GM23248 (cell line): ENCODE results near the gene AGPAT2. TPM values are rescaled to one million over a fixed set of nuclear protein-coding genes. Genes with fewer than 3 reads are reported as not detected.

Source experiments
- DNase-seq: peaks from one replicate; pipeline ENCODE4 v3.0.0-alpha.2; 2015
- H2AFZ ChIP-seq: fragments of 200-600 bp; sonication (generic); 2 replicates; pipeline ENCODE4 v1.6.1; 2016; ENCODE audit warnings: antibody characterized with exemption
- H3F3A ChIP-seq: fragments of 200-600 bp; sonication (generic); 2 replicates; pipeline ENCODE4 v1.6.1; 2016; ENCODE audit warnings: mild to moderate bottlenecking, antibody characterized with exemption, mixed run types; ENCODE audit not compliant: insufficient read depth
- H3K27ac ChIP-seq: fragments of 200-600 bp; sonication (generic); 2 replicates; pipeline ENCODE4 v1.5.1; 2016; ENCODE audit warnings: mild to moderate bottlenecking
- H3K27me3 ChIP-seq: fragments of 200-600 bp; sonication (generic); replicated peaks from 2 replicates; pipeline ENCODE4 v1.6.1; 2016; ENCODE audit warnings: mild to moderate bottlenecking; ENCODE audit not compliant: insufficient read depth
- H3K36me3 ChIP-seq: fragments of 200-600 bp; sonication (generic); 2 replicates; pipeline ENCODE4 v1.6.1; 2016; ENCODE audit warnings: low read depth, mild to moderate bottlenecking
- H3K4me1 ChIP-seq: fragments of 200-600 bp; sonication (generic); 2 replicates; pipeline ENCODE4 v1.6.1; 2016; ENCODE audit warnings: mild to moderate bottlenecking; ENCODE audit not compliant: insufficient read depth
- H3K4me2 ChIP-seq: fragments of 200-600 bp; sonication (generic); one replicate; pipeline ENCODE4 v1.6.1; 2016; ENCODE audit warnings: mild to moderate bottlenecking; ENCODE audit not compliant: unreplicated experiment
- H3K4me3 ChIP-seq: fragments of 200-600 bp; sonication (generic); 2 replicates; pipeline ENCODE4 v1.5.1; 2016; ENCODE audit warnings: mild to moderate bottlenecking
- H3K79me2 ChIP-seq: fragments of 200-600 bp; sonication (generic); 2 replicates; pipeline ENCODE4 v1.6.1; 2016; ENCODE audit warnings: mild to moderate bottlenecking; ENCODE audit not compliant: insufficient read depth
- H3K9ac ChIP-seq: fragments of 200-600 bp; sonication (generic); 2 replicates; pipeline ENCODE4 v1.6.1; 2016; ENCODE audit warnings: mild to moderate bottlenecking
- H3K9me2 ChIP-seq: fragments of 200-600 bp; sonication (generic); 2 replicates; pipeline ENCODE4 v1.6.1; 2016; ENCODE audit warnings: mixed run types, mild to moderate bottlenecking, moderate library complexity; ENCODE audit not compliant: insufficient read depth
- H3K9me3 ChIP-seq: fragments of 200-600 bp; sonication (generic); one replicate; pipeline ENCODE4 v1.6.1; 2017; ENCODE audit warnings: low read depth
- H4K20me1 ChIP-seq: fragments of 200-600 bp; sonication (generic); 2 replicates; pipeline ENCODE4 v1.6.0; 2016; ENCODE audit not compliant: insufficient read depth
- EZH2 ChIP-seq: fragments of 200-600 bp; sonication (generic); IDR thresholded peaks from 2 replicates; pipeline ENCODE4 v1.6.1; 2018; ENCODE audit warnings: antibody characterized with exemption, mild to moderate bottlenecking; ENCODE audit not compliant: insufficient read depth, poor library complexity, severe bottlenecking
- EZH2phosphoT487 ChIP-seq: fragments of 200-600 bp; sonication (generic); IDR thresholded peaks from 2 replicates; pipeline ENCODE4 v1.6.1; 2018; ENCODE audit warnings: antibody characterized with exemption, moderate library complexity, mild to moderate bottlenecking, low read depth; ENCODE audit not compliant: insufficient read depth
- WGBS, 2 experiments: methylation state at CpG; one replicate each; pipeline ENCODE4 v1.1.6; 2015 to 2017; ENCODE audit warnings: low lambda C conversion rate in 2 of 2, low coverage in 1 of 2; ENCODE audit errors: missing lambda C conversion rate in 2 of 2; 5-methylcytosine and 5-hydroxymethylcytosine counted together
- in situ Hi-C: fragments of 300-500 bp; cut with MboI; formaldehyde crosslinking; loops from 2 replicates; pipeline ENCODE4 v1.15.0; 2020
- polyA plus RNA-seq: library from polyadenylated mRNA; unstranded; fragments of >200 nt; fragmentation: Nextera tagmentation; extraction: Ambion mirVana; gene quantifications from 2 replicates; pipeline ENCODE4 v1.2.1, GENCODE V29; 2016
- total RNA-seq: library from RNA; depleted of rRNA; stranded (reverse); fragments of >200 nt; shearing (Covaris generic); gene quantifications from 2 replicates; pipeline ENCODE4 v1.2.3, GENCODE V29; 2014

The AGPAT2 gene
- total and polyA plus RNA-seq, 2 experiments from 2014 or later = 58.3 to 68.7 TPM

DNA sequence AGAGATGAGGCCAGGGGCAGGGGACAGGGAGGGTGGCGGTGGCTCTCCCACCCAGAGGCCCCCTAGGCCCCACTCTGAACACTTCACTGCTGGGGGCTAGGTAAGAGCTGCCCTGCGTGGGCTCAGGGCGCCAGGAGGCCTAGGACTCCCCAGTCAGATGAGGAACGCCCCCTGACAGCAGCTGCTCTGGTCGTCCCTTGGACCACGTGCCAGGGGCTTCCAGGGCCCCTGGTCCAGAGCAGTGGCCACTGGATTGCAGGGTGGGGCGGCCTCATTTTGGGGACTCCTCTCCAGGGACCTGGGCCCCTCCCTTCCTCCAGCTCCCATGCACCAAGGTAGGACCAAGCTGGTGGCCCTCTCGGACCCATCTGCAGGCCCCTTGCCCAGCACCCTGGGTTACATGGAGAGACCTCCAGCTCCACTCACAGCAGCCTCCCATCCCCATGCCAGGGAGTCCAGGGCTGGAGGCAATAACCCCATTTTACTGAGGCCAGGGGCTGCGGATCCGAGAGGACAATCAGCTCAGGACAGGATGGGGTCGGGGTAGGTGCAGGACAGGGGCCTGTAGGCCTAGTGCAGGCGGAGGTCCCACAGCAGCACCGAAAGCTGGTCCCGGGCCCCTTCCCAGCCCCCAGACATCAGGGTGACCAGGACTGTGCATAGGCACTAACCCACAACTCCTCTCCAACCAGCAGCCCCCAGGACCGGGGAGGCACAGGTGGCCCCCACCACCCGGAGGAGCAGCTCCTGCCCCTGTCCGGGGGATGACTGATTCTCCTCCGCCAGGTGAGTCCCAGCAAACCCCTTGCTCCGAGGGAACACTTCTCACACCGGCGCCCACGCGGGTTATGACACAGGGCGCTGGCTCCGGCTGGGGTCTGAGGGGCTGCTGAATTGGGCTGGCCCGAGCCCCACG is 23.0 kb downstream of the AGPAT2 start:
- no peaks in the 10 kb centered on the region for H3K36me3 ChIP-seq
- TF ChIP-seq EZH2phosphoT487 = no peak
- no peak for TF ChIP-seq EZH2
- no peaks in the 10 kb centered on the region for H3K9me3 ChIP-seq
- H3K27me3 ChIP-seq = peaks cover 4% of the 10 kb centered on the region; the same call in 1 of the 2 replicates
- no peak for DNase-seq
- H2AFZ ChIP-seq = no peak overlapping the region
- no peak overlapping the region for H3K4me3 ChIP-seq
- no peaks in the 10 kb centered on the region for H3F3A ChIP-seq
- in situ Hi-C loops = no loop called here
- 81 to 91% methylated on average over 25 of the region's 27 CpGs for WGBS, 2 experiments
- no peaks in the 10 kb centered on the region for H3K4me1 ChIP-seq
- H3K9me2 ChIP-seq = no peaks in the 10 kb centered on the region
- no peak overlapping the region for H3K9ac ChIP-seq
- H3K4me2 ChIP-seq = no peak overlapping the region
- H3K27ac ChIP-seq = no peak overlapping the region
- H3K79me2 ChIP-seq = no peaks in the 10 kb centered on the region
- H4K20me1 ChIP-seq = no peaks in the 10 kb centered on the region

DNA sequence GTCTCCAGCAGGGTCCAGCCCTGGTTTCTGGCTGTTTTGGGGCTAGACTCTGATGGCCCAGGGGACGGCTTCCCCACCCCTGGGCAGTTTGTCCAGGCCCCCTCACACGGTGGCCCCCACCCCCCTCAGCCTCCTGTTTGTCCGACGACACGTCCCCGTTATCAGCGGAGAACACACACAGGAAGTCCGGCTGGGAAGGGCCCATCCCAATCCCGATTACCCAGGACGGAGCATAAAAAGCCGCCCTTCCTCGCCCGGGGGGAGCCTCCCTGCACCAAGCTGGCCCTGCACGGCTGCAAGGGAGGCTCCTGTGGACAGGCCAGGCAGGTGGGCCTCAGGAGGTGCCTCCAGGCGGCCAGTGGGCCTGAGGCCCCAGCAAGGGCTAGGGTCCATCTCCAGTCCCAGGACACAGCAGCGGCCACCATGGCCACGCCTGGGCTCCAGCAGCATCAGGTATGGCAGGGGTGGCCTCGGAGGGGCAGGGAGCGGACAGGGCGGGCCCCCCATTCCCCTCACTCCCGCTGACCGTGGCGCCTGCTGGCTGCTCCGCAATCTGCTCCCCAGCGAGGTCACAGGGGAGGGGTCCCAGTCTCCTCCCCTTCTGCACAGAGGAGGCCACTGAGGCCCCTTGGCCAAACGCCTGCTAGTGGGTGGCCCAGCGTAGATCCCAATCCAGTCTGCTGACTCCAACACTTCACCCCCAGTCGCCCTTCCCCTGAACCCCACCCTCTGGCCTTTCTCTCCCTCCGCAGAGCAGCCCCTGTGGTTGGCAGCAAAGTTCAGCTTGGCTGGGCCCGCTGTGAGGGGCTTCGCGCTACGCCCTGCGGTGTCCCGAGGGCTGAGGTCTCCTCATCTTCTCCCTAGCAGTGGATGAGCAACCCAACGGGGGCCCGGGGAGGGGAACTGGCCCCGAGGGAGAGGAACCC is 24.3 kb downstream of the AGPAT2 start, which contains the start of gene EGFL7:
EGFL7 (plus strand) TSS at position 261 of the 926 bp plus-strand sequence. CDS start 5,367 bp downstream, outside the sequence.
- no peak for DNase-seq
- no peak for TF ChIP-seq EZH2phosphoT487
- no peak for TF ChIP-seq EZH2
- 84 to 86% methylated on average over 24 to 38 of the region's 38 CpGs for WGBS, 2 experiments
- H3K4me2 ChIP-seq = no peak within 1 kb of the TSS
- H3F3A ChIP-seq = no peaks in the 10 kb centered on the region
- no peaks in the 10 kb centered on the region for H3K36me3 ChIP-seq
- H4K20me1 ChIP-seq = no peaks in the 10 kb centered on the region
- H3K4me3 ChIP-seq = no peak within 1 kb of the TSS
- H3K27me3 ChIP-seq = peaks cover 13% of the 10 kb centered on the region
- no peaks in the 10 kb centered on the region for H3K4me1 ChIP-seq
- H3K27ac ChIP-seq = no peak within 1 kb of the TSS
- no peaks in the 10 kb centered on the region for H3K9me3 ChIP-seq
- H3K79me2 ChIP-seq = no peaks in the 10 kb centered on the region
- no peaks in the 10 kb centered on the region for H3K9me2 ChIP-seq
- in situ Hi-C loops = no loop called here
- H3K9ac ChIP-seq = no peak within 1 kb of the TSS
- H2AFZ ChIP-seq = no peak within 1 kb of the TSS

DNA sequence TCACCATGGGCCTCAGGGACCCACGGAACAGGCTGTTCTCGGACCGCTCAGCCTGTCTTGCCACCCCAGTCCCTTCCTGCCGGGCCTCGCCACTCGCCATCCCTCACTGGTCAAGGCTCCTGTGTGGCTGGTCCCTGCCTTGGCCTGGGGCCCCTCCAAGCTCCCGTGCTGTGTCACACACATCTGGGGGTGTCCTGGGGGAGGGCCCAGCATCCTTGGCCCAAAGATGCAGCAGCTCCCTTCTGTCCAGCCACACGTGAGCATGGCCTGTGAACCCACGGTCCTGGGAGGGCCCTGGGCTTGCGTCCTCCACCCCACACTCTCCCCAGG is 25.0 kb downstream of the AGPAT2 start:
- no peak overlapping the region for H2AFZ ChIP-seq
- H3F3A ChIP-seq = no peaks in the 10 kb centered on the region
- H3K79me2 ChIP-seq = no peaks in the 10 kb centered on the region
- no peaks in the 10 kb centered on the region for H3K4me1 ChIP-seq
- 76 to 79% methylated on average over 9 to 10 of the region's 10 CpGs for WGBS, 2 experiments
- peaks cover 16% of the 10 kb centered on the region for H3K27me3 ChIP-seq
- in situ Hi-C loops = no loop called here
- H3K9me2 ChIP-seq = no peaks in the 10 kb centered on the region
- no peak overlapping the region for H3K9ac ChIP-seq
- no peaks in the 10 kb centered on the region for H3K9me3 ChIP-seq
- DNase-seq = no peak
- H3K4me3 ChIP-seq = no peak overlapping the region
- TF ChIP-seq EZH2 (no peak), EZH2phosphoT487 (no peak)
- no peak overlapping the region for H3K4me2 ChIP-seq
- H3K27ac ChIP-seq = no peak overlapping the region
- H4K20me1 ChIP-seq = no peaks in the 10 kb centered on the region
- no peaks in the 10 kb centered on the region for H3K36me3 ChIP-seq

DNA sequence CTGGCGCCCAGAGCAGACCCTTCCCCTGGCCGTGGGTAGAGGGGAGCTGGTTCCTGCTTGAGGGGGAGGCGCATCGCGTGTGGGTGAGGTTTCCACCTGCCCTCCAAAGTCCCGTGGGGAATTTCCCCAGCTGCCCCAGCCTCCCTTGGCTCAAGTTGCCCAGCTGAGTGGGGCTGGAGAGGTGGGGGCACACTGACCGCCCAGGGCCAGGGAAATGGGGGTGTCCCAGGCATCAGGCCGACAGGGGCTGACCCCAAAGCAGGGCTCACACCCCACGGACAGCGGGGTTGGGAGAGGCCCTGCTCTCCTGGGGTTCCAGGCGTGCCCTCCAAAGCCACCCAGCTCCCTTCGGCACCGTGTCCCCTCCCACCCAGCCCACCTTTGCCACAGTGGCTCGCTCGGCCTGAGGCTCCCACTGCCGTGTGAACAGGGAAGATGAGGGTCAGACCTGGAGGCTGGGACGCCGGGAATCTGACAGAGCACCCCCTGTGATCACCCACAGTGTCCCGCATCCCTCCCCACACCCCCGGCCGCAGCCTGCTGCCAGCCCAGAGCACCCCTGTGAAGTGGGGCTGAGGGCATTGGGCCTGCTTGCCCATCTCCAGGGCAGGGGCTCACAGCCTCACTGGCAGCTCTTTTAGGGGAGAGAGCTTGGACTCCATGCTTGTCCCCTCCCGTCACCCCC is 25.5 kb downstream of the AGPAT2 start:
- no peak overlapping the region for H3K9ac ChIP-seq
- H3K27me3 ChIP-seq = peaks cover 16% of the 10 kb centered on the region
- TF ChIP-seq EZH2phosphoT487 (no peak), EZH2 (no peak)
- in situ Hi-C loops = no loop called here
- H3K4me2 ChIP-seq = no peak overlapping the region
- H3K9me3 ChIP-seq = no peaks in the 10 kb centered on the region
- no peaks in the 10 kb centered on the region for H3K36me3 ChIP-seq
- no peaks in the 10 kb centered on the region for H4K20me1 ChIP-seq
- H2AFZ ChIP-seq = no peak overlapping the region
- H3K4me1 ChIP-seq = no peaks in the 10 kb centered on the region
- no peaks in the 10 kb centered on the region for H3F3A ChIP-seq
- no peaks in the 10 kb centered on the region for H3K9me2 ChIP-seq
- no peak overlapping the region for H3K27ac ChIP-seq
- 77% methylated on average over 11 to 22 of the region's 22 CpGs for WGBS, 2 experiments
- no peaks in the 10 kb centered on the region for H3K79me2 ChIP-seq
- DNase-seq = no peak
- H3K4me3 ChIP-seq = no peak overlapping the region
